HG03565 (cell line): ENCODE results near the gene CISH.

Source experiments
- ATAC-seq: cut with Tn5 transposase; IDR thresholded peaks from one replicate; pipeline ENCODE4 v1.9.1; 2021; ENCODE audit warnings: mild to moderate bottlenecking, moderate library complexity; ENCODE audit not compliant: unreplicated experiment

CISH gene

DNA sequence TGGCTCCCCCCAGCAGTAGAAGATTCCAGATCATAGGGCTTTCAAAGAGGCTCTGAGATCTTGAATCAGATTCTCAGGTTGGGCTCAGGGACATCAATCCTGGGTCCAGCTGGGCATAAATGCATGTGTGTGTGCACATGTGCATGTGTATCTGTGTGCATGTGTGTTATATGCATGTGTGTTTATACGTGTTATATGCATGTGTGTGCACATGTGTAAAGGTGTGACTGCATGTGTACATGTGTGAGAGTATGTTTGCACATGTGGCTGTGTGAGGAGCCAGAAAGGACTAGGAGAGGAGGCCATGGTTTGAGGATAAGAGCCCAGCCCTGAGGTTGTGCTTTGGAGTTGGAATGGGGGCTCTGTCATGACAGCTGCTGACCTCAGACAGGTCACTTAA, 3.6 kb upstream of the CISH start:
- ATAC-seq: no peak

DNA sequence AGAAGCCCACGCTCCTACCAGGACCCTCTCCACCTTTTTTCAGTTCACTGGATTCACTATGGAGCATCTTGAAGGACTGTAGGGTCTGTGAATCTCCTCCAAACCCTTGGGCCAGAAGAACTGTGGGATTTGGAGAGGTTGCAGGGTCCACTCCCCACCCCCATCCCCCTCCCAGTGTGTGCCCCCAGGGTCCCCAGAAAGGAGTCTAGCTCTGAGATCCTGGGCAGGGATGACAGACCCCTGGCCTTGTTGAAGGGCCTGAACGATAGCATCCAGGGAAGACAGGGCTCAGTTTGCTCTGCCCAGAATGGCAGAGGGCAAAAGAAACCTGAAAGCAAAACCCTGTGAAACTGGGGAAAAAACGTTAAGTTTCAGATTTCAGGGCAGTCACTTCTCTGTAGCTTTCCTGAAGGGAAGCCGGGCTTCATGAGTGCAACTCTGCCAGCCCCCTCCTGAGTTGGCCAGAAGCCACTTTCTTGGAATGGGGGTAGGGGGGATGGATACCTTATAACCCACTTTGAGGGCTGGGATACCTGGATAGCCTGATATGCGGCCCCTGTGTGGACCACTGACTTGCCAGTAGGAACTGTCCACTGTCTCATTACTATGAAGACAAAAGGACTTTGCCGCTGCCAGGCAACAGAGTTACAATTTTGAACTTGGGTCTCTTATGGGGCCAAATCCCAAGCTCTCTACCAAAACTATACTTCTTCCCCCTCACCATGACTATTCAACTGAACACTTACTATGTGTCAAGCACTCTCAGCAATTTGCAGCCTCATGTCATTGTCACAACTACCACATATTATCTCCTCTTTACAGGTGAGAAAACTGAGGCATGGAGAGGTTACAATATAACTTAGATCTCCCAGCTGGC, 1.6 kb upstream of the CISH start:
- no peak for ATAC-seq

DNA sequence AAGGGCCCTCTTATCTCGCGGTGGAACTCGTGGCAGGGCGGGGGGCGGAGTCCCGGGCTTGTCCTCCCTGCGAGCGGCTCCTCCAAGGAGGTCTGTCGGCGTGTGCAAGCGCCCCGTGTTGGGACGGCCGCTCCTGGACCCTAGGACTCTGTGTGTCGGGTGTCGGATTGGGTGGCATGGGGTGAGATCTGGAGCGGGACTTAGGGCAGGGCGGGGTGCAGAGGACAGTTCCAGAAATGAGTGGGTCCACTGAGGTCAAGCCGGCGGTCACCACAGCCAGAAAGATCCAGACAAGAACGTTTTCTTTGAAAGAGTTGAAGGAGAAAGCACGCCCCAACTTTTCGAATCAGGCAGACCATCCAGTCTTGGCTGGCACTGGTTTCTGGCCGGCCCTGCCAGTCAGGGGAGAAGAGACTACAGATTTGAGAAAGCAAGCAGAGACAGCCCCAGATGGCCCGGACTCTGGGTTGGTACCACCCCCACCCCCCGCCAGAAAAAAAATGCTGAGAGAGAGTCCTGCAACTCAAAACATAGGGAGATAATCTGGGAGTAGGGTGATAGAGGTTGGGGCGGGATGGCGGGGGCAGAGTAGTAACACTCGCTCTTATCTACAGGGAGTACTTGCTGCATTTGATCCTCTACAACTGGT, 784 bp upstream of the CISH start:
- no peak for ATAC-seq

DNA sequence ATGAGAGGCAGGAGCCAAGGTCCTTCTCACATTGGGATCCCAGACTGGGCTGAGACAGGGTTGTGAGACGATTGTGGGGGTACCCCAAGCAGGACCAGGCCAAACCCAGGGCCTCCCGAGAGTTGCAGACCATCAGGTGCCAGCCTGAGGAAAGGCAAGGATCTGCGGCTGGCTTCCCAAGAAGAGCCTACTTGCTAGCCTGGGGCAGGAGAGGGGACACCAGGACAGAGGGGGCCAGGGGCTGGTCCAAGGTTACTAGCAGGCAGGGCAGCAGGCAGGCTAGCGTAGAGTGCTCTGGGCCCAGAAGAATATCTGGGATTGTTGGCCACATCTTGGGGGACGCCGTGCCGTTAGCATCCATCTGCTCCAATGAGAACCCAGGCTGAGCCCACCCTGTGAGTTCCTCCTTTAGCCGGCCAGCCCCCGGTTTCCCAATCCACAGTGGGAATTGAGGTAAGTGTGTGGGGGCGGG, 546 bp downstream of the CISH start:
- no peak for ATAC-seq

DNA sequence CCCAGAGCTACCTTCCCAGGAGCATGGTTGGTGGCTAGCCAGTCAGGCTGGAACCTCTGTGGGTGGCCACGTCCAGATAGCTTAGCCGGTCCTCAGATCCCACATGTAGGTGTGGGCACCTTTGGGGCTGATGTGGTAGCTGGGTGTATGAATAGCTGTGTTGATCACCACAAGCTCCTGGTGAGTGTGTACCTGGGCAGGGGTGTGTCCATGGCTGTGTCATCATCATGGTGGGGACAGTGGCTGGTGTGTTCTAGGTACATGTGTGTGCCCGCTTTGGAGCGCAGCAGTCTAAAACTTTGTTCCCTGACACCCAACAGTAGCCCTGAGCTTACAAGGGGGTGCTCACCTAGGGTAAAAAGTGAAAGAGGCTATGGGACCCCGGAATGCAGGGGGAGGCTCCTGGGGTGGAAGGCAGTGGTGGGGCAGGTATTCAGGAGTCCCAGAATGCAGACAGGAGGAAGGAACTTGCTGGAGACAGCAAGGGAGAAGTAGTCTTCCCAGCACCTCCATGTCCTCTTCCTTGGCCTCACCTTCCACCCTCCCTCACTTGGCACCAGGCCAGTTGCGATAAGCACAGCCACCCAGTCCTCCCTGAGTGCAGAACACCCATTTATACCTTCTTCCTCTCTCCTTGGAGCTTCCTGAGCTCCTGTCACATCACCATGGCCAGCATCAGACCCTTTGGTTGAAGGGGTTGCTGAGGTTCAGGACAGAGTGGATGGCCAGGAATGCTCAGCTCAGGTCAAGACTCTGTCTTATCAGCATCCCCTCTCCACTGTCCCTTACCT, 1.2 kb downstream of the CISH start:
- no peak for ATAC-seq

DNA sequence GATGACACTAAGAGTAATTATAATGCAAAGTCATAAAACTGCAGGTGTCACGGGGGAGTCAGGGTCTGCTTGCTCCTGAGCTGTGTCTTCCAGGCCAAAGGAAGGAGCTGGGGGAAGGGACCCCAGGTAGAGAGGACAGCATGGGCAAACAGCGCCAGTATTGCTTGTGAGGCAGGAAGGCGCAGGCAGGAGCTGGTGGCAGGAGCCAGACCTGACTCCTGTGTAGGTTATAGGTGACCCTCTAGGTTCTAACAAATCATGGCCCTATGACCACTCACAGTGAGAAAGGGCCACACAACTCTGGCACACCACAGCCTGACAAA, 1.9 kb downstream of the CISH start:
- ATAC-seq: no peak

DNA sequence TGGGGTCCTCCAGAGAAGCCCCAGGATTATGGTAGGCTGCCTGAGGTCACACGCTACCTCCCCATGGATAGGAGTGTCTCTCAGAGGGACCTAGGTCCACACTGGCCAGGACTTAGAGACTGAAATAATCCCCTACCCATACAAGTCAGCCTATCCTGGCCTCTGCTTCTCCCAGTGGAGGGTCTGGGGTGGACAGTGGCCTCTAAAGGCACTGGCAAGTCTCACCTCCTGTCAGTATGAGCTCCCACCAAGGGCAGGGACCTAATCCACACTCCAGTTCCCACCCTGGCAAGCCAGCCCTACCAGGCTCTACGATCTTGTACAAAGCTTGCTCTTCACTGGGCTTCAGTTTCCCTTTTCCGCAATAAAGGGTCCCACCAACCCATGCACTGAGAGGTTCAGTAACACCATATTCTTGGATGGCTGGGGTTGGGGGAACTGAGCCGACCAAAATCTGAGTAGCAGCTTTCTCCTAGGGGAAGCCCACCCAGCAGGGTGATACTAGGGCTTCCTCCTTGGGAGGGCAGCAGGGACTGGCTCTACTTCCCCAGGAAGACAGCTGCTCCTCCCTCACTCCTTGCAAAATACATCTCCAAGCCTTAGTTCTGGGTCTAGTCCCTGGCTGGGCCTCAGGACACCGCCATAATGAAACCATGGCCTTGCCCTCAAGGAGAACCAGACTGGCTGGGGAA, 2.4 kb downstream of the CISH start:
- no peak for ATAC-seq

DNA sequence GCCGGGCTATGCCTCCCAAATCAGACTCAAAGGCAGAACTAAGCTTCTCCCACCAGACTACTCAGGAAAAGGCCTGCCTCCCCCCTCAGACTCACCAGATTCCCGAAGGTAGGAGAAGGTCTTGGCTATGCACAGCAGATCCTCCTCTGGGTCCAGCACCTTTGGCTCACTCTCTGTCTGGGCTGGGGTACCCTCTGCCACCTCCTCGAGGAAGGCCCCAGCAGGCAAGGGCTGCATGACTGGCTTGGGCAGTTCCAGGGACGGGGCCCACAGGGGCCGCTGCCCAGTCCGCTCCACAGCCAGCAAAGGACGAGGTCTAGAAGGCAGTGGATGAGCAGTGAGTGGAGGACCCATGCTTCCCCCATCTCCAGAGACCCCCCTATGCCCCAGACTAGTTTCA, 3.3 kb downstream of the CISH start:
- no peak for ATAC-seq

DNA sequence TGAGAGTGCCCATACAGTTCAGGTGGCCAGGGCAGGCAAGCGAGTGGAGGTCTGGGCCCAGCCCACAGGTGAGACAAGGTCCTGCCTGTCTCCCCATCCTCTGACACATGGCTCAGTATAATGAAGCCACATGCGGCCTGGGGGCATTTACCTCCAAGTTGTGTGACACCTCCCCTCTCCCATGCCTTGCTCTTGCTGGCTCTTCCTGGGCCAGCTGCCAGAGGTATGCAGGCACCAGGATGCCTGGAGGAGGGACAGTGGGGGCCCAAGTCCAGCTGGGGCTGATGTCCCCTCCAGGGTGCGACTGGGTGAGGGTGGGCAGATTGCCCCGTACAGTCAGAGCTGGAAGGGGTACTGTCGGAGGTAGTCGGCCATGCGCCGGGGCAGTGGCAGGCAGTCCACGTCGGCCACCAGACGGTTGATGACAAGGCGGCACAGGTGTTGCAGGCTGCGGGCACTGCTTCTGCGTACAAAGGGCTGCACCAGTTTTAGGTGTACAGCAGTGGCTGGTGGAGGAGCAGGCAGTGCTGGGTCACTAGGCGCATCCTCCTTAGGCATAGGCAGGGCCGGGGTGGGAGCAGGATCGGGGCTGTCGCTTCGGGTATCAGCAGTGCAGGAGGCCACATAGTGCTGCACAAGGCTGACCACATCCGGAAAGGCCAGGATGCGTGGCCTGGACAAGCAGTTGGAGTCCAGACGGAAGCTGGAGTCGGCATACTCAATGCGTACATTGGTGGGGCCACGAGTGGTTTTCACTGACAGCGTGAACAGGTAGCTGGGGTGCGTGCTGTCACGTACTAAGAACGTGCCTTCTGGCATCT, 4.1 kb downstream of the CISH start:
- no peak for ATAC-seq

DNA sequence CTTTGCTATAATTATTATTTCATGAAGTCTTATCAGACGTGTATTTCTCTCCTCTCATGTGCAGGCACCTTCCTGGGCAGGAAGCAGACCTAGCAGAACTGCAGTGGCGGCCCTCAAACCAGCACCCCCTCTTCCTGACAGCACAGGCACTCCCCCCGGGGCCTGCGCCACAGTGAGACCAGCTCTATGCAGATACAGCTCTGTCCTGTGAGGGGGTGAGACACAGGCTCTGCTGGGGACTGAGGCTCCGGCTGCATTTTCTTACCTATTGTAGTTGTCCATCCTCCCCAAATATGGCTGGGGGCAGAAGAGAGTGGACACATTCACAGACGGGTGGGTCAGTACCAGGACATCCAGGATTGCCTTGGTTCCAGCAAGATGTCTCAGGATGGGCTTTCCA, 5.0 kb downstream of the CISH start:
- no peak for ATAC-seq

DNA sequence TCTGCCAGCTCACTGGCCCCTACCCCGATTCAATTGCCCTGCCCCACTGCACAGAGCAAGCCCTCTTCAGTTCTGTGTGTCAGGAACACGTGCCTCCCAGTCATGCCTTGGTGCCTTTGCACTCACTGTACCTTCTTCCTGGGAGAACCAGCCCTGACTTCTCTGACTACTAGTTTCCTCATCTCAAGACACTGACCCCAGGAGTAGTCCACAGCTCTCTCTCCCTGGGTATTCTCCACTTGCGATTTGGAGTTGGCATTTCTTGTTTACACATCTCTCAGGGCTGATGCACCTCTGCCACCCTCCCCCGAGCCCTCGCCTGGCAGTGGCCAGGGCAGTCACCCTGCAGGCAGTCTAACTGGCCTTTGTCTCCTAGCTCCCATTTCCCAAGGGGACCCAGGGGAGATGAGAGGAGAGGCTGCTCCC, 5.7 kb downstream of the CISH start:
- ATAC-seq: no peak

DNA sequence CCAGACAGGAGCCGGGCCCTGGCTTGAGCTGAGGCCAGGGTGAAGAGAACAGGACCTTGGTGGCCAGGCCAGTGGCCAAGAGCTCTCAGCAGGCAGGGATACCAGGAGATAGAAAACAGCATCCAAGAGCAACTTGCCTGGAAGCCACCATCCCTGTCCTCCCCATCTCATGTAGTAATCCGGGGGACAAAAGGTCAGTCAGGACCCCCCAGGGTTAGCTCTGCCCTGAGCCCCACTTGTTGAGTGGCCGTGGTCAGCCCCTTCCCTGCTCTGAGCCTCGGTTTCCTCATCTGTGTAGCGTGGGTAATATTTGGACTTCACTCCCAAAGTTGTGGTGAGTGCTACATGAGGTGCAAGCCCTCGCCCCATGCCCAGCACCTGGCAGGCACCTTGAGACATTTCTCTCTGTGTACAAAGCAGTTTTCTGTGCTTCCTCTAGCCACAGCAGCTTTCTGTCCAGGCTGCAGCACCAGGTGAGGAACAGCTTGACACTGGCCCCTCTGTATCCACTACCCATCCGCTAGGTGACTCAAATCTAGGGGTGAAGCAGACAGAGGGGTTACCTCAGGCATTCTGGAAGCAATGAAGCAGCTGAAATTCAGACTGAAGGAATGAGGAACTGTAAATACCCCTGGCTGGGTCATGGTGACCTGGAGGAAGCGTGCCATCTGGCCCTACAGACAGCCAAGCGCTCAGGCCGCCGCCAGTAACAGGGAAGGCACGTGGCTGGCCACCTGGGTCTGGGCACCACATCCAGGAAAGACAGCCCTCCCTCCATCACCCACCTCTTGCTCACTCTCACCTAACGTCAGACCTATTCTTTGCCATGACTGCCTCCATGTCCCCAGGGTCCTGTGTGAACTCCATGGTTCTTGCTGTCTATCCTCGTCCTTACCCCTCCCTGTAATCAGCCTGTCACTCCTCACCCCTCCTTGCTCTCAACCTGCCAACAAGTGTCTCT, 6.7 kb downstream of the CISH start:
- no peak for ATAC-seq

DNA sequence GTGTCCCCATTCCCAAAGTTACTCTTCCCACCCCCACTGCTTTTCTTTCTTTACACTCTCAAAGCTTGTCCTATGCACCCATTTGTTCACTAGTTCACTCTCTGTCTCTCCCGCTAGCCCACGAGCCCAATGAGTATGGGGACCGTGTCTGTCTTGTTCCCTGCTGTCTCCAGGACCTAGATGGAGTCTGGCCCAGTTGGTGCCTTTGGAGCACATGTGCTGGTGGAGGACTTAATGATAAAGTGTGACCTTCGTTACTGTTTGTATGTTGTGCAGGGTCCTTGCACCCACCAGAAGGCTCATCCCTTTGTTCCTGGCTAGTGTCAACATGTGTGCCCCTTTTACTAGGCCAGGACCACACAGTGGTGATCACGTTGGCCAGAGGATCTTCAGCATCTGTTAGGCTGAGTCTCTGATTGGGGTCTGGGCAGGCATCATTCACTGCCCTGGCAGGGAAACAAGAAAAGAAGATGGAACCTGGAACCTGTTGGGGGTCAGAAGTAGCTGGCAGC, 7.4 kb downstream of the CISH start:
- ATAC-seq: no peak

DNA sequence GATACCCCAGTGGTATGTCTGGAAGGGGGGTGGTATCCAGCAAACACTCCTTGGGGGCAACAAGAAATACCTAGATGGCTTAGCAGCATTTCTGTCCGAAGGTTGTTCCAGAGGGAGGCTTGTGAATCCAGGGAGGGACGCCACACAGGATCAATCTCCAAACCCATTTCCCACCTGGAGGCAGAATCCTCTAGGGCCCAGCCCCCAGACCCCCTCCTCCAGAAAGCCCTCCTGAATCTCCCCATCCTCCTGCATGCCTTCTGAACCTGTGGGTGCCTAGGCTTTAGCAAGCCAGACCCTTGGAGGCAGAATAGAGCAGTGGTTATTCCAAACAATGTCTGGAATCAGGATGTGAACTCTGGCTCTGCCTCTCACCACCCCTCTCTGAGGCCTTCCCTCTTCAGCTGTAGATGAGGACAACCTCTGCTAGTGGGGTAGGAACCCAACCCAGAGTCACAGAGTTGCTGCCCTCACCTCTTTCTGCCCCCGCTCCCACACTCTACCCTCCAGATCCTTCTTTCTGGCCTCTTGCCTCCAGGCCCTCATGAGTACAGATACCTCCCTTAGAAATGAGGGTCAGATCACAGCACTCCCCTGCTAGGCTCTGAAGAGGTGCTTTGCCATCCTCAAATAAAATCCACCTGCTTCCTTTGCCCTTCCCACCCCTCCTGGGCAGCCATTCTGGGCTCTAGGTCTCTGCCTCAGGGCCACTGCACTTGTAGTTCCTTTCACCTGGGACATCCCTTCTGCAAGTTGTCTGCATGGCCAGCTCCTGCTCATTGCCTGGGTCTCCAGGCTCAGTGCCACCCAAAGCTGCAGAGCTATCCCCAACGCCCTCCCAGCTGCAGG, 8.1 kb downstream of the CISH start:
- ATAC-seq: no peak

DNA sequence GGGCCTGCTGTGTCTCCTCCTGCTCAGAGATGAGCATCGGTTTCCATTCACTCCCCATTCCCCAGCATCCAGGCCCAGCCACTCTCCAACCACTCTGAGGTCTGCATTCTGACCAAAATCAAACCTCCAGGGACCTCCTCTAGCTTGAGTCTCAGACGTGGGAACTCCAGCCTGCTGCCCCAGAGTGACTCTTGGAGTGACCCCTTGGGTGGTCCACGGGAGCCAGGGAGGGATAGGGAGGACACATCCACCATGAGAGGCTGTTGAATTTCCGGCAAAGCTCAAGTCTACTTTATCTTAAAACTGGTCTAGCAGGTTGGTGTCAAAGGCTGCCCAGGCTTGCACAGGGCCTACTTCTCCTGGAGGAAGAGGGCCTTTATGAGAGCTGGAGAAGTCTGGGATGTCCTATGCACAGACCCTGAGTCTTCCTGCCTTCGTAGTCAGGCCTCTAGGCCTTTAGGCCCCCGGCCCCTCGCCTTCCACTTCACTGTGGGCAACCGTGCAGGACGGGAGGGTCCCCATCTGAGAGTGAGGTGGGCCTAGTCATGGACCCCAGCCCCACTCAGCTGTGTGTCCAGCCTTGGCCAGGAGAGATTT, 8.9 kb downstream of the CISH start:
- no peak for ATAC-seq

DNA sequence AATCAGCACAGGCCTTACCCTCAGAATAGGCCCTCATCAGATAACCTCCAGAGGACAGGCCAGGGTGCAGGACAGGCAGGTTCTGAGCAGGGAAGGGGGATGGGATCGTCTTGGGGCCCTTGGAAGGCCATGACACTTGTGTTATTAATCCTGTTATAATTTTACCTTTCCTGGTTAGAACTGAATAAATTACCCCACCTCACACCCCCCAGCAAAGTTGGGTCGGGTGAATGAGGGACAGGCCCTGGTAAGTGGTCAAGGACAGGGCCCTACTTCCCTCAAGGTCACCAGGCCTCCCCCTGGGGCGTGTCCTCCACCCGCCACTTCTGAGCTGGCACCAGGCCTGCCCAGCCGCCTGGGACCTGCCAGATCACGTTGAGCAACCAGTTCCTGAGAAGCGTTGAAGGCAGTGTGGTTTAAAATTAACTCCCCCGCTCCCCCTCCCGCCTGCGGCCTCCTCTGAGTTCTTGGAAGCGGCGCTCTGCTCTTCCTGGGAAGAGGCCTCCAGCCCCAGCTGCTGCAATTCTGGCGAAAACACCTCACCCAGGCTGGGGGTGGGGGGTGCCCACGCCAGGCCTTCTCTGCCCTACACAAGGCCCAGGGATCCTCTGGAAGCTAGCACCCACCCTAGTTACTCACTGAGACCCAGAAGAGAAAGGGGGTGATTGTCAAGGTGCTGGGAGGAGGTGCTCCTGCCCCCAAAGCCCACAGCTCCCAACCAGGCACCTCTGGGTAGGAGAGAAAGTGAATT, 10.6 kb downstream of the CISH start:
- ATAC-seq: peak; percentile 48
